AG10803 (cell line): ENCODE measurements around the gene TMX4.
"Not testable (repeated sequence)": the region's sequence is repeated elsewhere in the genome, so short reads cannot be mapped to it uniquely, and the experiment has no call there.

Experiments
- DNase-seq: peaks from one replicate; pipeline ENCODE4 v3.0.0; 2010; ENCODE audit warnings: low read depth
- H3K4me3 ChIP-seq: 2 replicates; pipeline ENCODE4 v1.5.1; 2011; ENCODE audit warnings: mild to moderate bottlenecking, low read length, control low read depth
- CTCF ChIP-seq: conservative IDR thresholded peaks from 2 replicates; pipeline ENCODE4 v1.5.1; 2011; ENCODE audit warnings: mild to moderate bottlenecking, low read length, control low read depth, inconsistent platforms

TMX4 gene

DNA sequence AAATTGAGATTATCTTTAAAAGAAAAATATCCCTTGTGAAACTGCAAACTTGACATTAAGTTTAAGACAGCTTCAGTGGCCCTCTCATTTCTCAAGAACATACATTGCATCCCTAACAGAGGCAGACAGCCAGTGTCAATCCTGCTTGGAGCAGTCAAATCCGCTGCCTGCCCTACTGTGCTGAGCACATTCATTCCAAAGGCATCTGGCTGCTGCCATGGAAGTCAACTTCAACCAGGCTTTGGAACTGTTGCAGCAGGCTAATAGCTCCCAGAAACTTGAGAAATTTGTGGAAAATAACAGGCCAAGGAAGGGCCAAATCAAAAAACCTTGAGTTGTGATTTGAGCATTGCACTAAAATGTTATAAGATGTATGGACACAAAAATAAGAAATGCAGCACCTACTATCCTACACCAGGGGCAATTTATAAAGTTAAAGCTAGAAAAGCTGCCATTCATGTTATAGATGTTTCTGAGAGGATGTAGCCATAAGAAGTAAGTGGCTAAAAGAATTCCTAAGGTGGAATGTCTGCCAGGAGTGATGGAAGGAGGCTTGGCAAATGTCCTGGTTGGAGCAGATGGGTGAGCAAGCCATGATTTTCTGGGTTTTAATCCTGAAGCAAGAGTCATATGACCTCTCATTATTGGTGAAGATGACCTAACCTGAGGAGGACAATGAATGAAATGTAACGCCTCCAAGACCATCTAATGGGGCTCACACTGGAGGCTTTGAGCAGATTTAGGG lies 47.9 kb downstream of the TMX4 start:
- peak; percentile 71 for DNase-seq
- TF ChIP-seq CTCF = no peak
- H3K4me3 ChIP-seq = no peak overlapping the region

- H3K4me3 ChIP-seq = no peak overlapping the region
- peak; percentile 92 for DNase-seq
- no peak for TF ChIP-seq CTCF
These were observed 52.2 kb downstream of the TMX4 start for GRCh38 chr20:7967199-7967844.

- no peak for TF ChIP-seq CTCF
- no peak for DNase-seq
- no peak overlapping the region for H3K4me3 ChIP-seq
These were observed 53.4 kb downstream of the TMX4 start for GRCh38 chr20:7966176-7966575.

DNA sequence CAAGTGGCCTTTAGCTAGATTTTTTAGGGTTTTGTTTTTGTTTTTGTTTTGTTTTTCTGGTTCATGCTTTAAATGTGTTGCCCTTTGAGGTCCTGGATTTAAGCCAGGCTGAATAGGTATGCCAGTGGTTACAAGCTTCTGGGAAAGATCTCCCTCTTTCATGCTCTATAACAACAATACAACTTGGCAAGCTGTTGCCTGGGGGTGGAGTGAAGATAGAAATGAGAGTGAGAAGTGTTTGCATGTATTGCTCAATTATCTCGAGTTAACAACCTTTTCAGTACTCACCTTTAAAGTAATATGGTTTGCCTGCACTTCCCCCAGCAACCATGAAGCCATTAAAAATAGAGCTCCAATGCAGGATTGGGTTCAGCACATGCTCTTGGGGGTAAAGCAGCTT lies 60.1 kb downstream of the TMX4 start:
- TF ChIP-seq CTCF = no peak
- DNase-seq = no peak
- no peak overlapping the region for H3K4me3 ChIP-seq

GRCh38 chr20:7956561-7956960 lies 63.0 kb downstream of the TMX4 start:
- not testable (repeated sequence) for DNase-seq, H3K4me3 ChIP-seq

GRCh38 chr20:7950387-7950786 lies 69.2 kb downstream of the TMX4 start:
- no peak for TF ChIP-seq CTCF
- no peak overlapping the region for H3K4me3 ChIP-seq
- DNase-seq = peak; percentile 2

- no peak overlapping the region for H3K4me3 ChIP-seq
- no peak for TF ChIP-seq CTCF
- no peak for DNase-seq
These were observed 75.7 kb downstream of the TMX4 start for GRCh38 chr20:7943891-7944290.
